ENCODE data around the gene CDC25C. TPM values are rescaled to one million over a fixed set of nuclear protein-coding genes. Genes with fewer than 3 reads are reported as not detected.

Gene CDC25C
- total RNA-seq, 2 experiments from 2014 or later: 19.2 to 21.1 TPM

- no peak overlapping the region for H2AFZ ChIP-seq (ENCODE audit: low read length)
- no peaks in the 10 kb centered on the region for H3K79me2 ChIP-seq (ENCODE audit: insufficient read depth, low read depth, low read length)
- no peaks in the 10 kb centered on the region for H3K36me3 ChIP-seq (ENCODE audit: insufficient read depth, low read length)
- no peak overlapping the region for H3K27ac ChIP-seq (ENCODE audit: low read depth, low read length, poor library complexity, severe bottlenecking)
- DNase-seq (ENCODE audit: low spot score): no peak
- no peaks in the 10 kb centered on the region for H3K9me3 ChIP-seq (ENCODE audit: low read length)
- ChIA-PET POLR2A (no interaction called here), CTCF (ENCODE audit: unreplicated experiment) (interaction anchor here (1.1 kb wide), 1 partner anchor 88 kb away, joined by 3 read pairs; no protein-coding TSS in a partner anchor)
- H3K9me2 ChIP-seq (ENCODE audit: insufficient read depth, low read length): no peaks in the 10 kb centered on the region
- no peak for TF ChIP-seq EZH2phosphoT487 (IDR thresholded peaks at IDR 0.05; ENCODE audit: borderline replicate concordance, low read depth, low read length)
- no peak for TF ChIP-seq CTCF (conservative IDR thresholded peaks at IDR 0.05; ENCODE audit: low read length)
- intact Hi-C loops (cut with micrococcal nuclease; ENCODE audit: unreplicated experiment): no loop called here
- no peaks in the 10 kb centered on the region for H4K20me1 ChIP-seq (ENCODE audit: insufficient read depth, low read length)
- no peak overlapping the region for H3K4me2 ChIP-seq (ENCODE audit: low read length)
- H3K4me3 ChIP-seq (ENCODE audit: low read depth, low read length, poor library complexity, severe bottlenecking): no peak overlapping the region
- no TSS peak for BruUV-seq (replicated peaks)
- H3K4me1 ChIP-seq (ENCODE audit: insufficient read depth, low read length, poor library complexity, severe bottlenecking): no peaks in the 10 kb centered on the region
Observed at GRCh38 chr5:138275379-138275782, 56.2 kb downstream of the CDC25C start.

GRCh38 chr5:138274189-138274853 is 57.3 kb downstream of the CDC25C start, which contains the start of gene GFRA3:
Gene GFRA3 (minus strand): TSS chr5:138274621. CDS start chr5:138274424, 197 bp downstream.
- no peak for DNase-seq (ENCODE audit: low spot score)
- no TSS peak for BruUV-seq (replicated peaks)
- H3K4me3 ChIP-seq (ENCODE audit: low read depth, low read length, poor library complexity, severe bottlenecking): no peak within 1 kb of the TSS
- intact Hi-C loops (cut with micrococcal nuclease; ENCODE audit: unreplicated experiment): no loop called here
- no peaks in the 10 kb centered on the region for H3K4me1 ChIP-seq (ENCODE audit: insufficient read depth, low read length, poor library complexity, severe bottlenecking)
- H3K4me2 ChIP-seq (ENCODE audit: low read length): no peak within 1 kb of the TSS; the same call in 1 of the 2 replicates
- H3K9me3 ChIP-seq (ENCODE audit: low read length): no peaks in the 10 kb centered on the region
- no peaks in the 10 kb centered on the region for H4K20me1 ChIP-seq (ENCODE audit: insufficient read depth, low read length)
- no peak within 1 kb of the TSS for H3K27ac ChIP-seq (ENCODE audit: low read depth, low read length, poor library complexity, severe bottlenecking)
- CTCF ChIA-PET (ENCODE audit: unreplicated experiment): no interaction called here
- POLR2A ChIA-PET: no interaction called here
- H3K9me2 ChIP-seq (ENCODE audit: insufficient read depth, low read length): no peaks in the 10 kb centered on the region
- no peaks in the 10 kb centered on the region for H3K36me3 ChIP-seq (ENCODE audit: insufficient read depth, low read length)
- TF ChIP-seq EZH2phosphoT487 (IDR thresholded peaks at IDR 0.05; ENCODE audit: borderline replicate concordance, low read depth, low read length): no peak
- TF ChIP-seq CTCF (conservative IDR thresholded peaks at IDR 0.05; ENCODE audit: low read length): no peak
- H3K79me2 ChIP-seq (ENCODE audit: insufficient read depth, low read depth, low read length): no peaks in the 10 kb centered on the region
- H2AFZ ChIP-seq (ENCODE audit: low read length): no peak within 1 kb of the TSS

GRCh38 chr5:138273834-138274188 is 57.8 kb downstream of the CDC25C start:
- H3K4me3 ChIP-seq (ENCODE audit: low read depth, low read length, poor library complexity, severe bottlenecking): no peak overlapping the region
- TF ChIP-seq EZH2phosphoT487 (IDR thresholded peaks at IDR 0.05; ENCODE audit: borderline replicate concordance, low read depth, low read length) (no peak), CTCF (conservative IDR thresholded peaks at IDR 0.05; ENCODE audit: low read length) (no peak)
- H3K36me3 ChIP-seq (ENCODE audit: insufficient read depth, low read length): no peaks in the 10 kb centered on the region
- ChIA-PET POLR2A (no interaction called here), CTCF (ENCODE audit: unreplicated experiment) (no interaction called here)
- H3K9me3 ChIP-seq (ENCODE audit: low read length): no peaks in the 10 kb centered on the region
- no TSS peak for BruUV-seq (replicated peaks)
- no peaks in the 10 kb centered on the region for H3K79me2 ChIP-seq (ENCODE audit: insufficient read depth, low read depth, low read length)
- no peak overlapping the region; the same call in 1 of the 2 replicates for H3K4me2 ChIP-seq (ENCODE audit: low read length)
- H2AFZ ChIP-seq (ENCODE audit: low read length): no peak overlapping the region
- no peak for DNase-seq (ENCODE audit: low spot score)
- intact Hi-C loops (cut with micrococcal nuclease; ENCODE audit: unreplicated experiment): no loop called here
- no peaks in the 10 kb centered on the region for H4K20me1 ChIP-seq (ENCODE audit: insufficient read depth, low read length)
- H3K4me1 ChIP-seq (ENCODE audit: insufficient read depth, low read length, poor library complexity, severe bottlenecking): no peaks in the 10 kb centered on the region
- no peak overlapping the region for H3K27ac ChIP-seq (ENCODE audit: low read depth, low read length, poor library complexity, severe bottlenecking)
- H3K9me2 ChIP-seq (ENCODE audit: insufficient read depth, low read length): no peaks in the 10 kb centered on the region
